H9 (cell line): Measurements from ENCODE around the gene IQUB. TPM values are rescaled to one million over a fixed set of nuclear protein-coding genes. Genes with fewer than 3 reads are reported as not detected.

Source experiments
- DNase-seq: peaks from one replicate; pipeline ENCODE4 v3.0.0-alpha.2; 2017
- H2AFZ ChIP-seq: one replicate; pipeline ENCODE4 v1.6.1; 2013; ENCODE audit warnings: mild to moderate bottlenecking, low read length, control low read depth, moderate library complexity
- H2AK5ac ChIP-seq: 2 replicates; pipeline ENCODE4 v1.6.1; 2013; ENCODE audit warnings: low read length, control low read depth, mixed read lengths; ENCODE audit not compliant: insufficient read length
- H2BK120ac ChIP-seq: one replicate; pipeline ENCODE4 v1.6.1; 2013; ENCODE audit warnings: low read depth, mild to moderate bottlenecking, low read length, control low read depth, inconsistent platforms; ENCODE audit not compliant: poor library complexity, severe bottlenecking
- H2BK12ac ChIP-seq: 2 replicates; pipeline ENCODE4 v1.6.1; 2013; ENCODE audit warnings: low read length, control low read depth, mixed read lengths, low read depth; ENCODE audit not compliant: insufficient read length
- H2BK15ac ChIP-seq: 2 replicates; pipeline ENCODE4 v1.6.1; 2013; ENCODE audit warnings: low read depth, low read length, control low read depth
- H2BK20ac ChIP-seq: one replicate; pipeline ENCODE4 v1.6.1; 2013; ENCODE audit warnings: low read depth, mild to moderate bottlenecking, low read length, control low read depth, inconsistent platforms; ENCODE audit not compliant: poor library complexity, severe bottlenecking
- H2BK5ac ChIP-seq: 2 replicates; pipeline ENCODE4 v1.6.1; 2013; ENCODE audit warnings: low read length, control low read depth, mixed read lengths; ENCODE audit not compliant: insufficient read length
- H3K14ac ChIP-seq: 2 replicates; pipeline ENCODE4 v1.6.1; 2013; ENCODE audit warnings: low read length, control low read depth; ENCODE audit not compliant: insufficient read depth
- H3K18ac ChIP-seq: 2 replicates; pipeline ENCODE4 v1.6.1; 2013; ENCODE audit warnings: low read depth, mild to moderate bottlenecking, mixed read lengths, low read length, control low read depth; ENCODE audit not compliant: insufficient read length
- H3K23ac ChIP-seq: 2 replicates; pipeline ENCODE4 v1.6.1; 2013; ENCODE audit warnings: low read length, control low read depth, mixed read lengths, low read depth; ENCODE audit not compliant: insufficient read length
- H3K23me2 ChIP-seq: 2 replicates; pipeline ENCODE4 v1.6.1; 2013; ENCODE audit warnings: low read depth, mild to moderate bottlenecking, mixed read lengths, low read length, control low read depth; ENCODE audit not compliant: insufficient read length, poor library complexity, severe bottlenecking
- H3K27ac ChIP-seq: 2 replicates; pipeline ENCODE4 v1.5.1; 2013; ENCODE audit warnings: low read length, control low read depth, mixed read lengths, low read depth; ENCODE audit not compliant: insufficient read length
- H3K27me3 ChIP-seq: 2 replicates; pipeline ENCODE4 v1.6.1; 2013; ENCODE audit warnings: low read length, control low read depth, inconsistent platforms; ENCODE audit not compliant: insufficient read depth
- H3K4ac ChIP-seq: 2 replicates; pipeline ENCODE4 v1.6.1; 2013; ENCODE audit warnings: low read depth, mild to moderate bottlenecking, control low read depth, inconsistent platforms, low read length, moderate library complexity
- H3K4me1 ChIP-seq: 2 replicates; pipeline ENCODE4 v1.6.1; 2013; ENCODE audit warnings: low read length, control low read depth, inconsistent platforms; ENCODE audit not compliant: insufficient read depth
- H3K4me2 ChIP-seq: 2 replicates; pipeline ENCODE4 v1.6.1; 2013; ENCODE audit warnings: low read length, control low read depth, mixed read lengths; ENCODE audit not compliant: insufficient read length, insufficient read depth
- H3K56ac ChIP-seq: 2 replicates; pipeline ENCODE4 v1.6.1; 2013; ENCODE audit warnings: low read depth, mild to moderate bottlenecking, mixed read lengths, low read length, control low read depth; ENCODE audit not compliant: insufficient read length
- H3K79me1 ChIP-seq: 2 replicates; pipeline ENCODE4 v1.6.1; 2013; ENCODE audit warnings: low read depth, mild to moderate bottlenecking, moderate library complexity, low read length, control low read depth, inconsistent platforms; ENCODE audit not compliant: insufficient read depth, poor library complexity, severe bottlenecking
- H3K79me2 ChIP-seq: 2 replicates; pipeline ENCODE4 v1.6.1; 2013; ENCODE audit warnings: low read length, control low read depth, inconsistent platforms; ENCODE audit not compliant: insufficient read depth
- H3K9ac ChIP-seq: 2 replicates; pipeline ENCODE4 v1.6.1; 2013; ENCODE audit warnings: low read length, control low read depth, mixed read lengths; ENCODE audit not compliant: insufficient read length; ENCODE audit errors: extremely low read depth
- H3K9me3 ChIP-seq: one replicate; pipeline ENCODE4 v1.6.1; 2013; ENCODE audit warnings: low read depth, low read length, inconsistent platforms; ENCODE audit not compliant: control insufficient read depth
- H3T11ph ChIP-seq: one replicate; pipeline ENCODE4 v1.6.1; 2013; ENCODE audit warnings: mild to moderate bottlenecking, low read length, control low read depth, inconsistent platforms
- H4K20me1 ChIP-seq: one replicate; pipeline ENCODE4 v1.6.1; 2013; ENCODE audit not compliant: control insufficient read depth, insufficient read length, insufficient read depth
- H4K5ac ChIP-seq: 2 replicates; pipeline ENCODE4 v1.6.1; 2013; ENCODE audit warnings: low read depth, mild to moderate bottlenecking, mixed read lengths, low read length, control low read depth; ENCODE audit not compliant: insufficient read length
- H4K8ac ChIP-seq: replicated peaks from 2 replicates; pipeline ENCODE4 v1.6.1; 2013; ENCODE audit warnings: low read length, control low read depth, mixed read lengths, low read depth; ENCODE audit not compliant: insufficient read length
- H4K91ac ChIP-seq: 2 replicates; pipeline ENCODE4 v1.6.1; 2013; ENCODE audit warnings: low read depth, mild to moderate bottlenecking, moderate library complexity, mixed read lengths, low read length, control low read depth; ENCODE audit not compliant: insufficient read length
- H3K27ac Mint-ChIP-seq, 3 experiments: 2 replicates in 2 of 3; 3 replicates in 1 of 3; pipeline ENCODE4 v1.8.0; 2020 to 2021; ENCODE audit warnings: mixed read lengths in 3 of 3, mild to moderate bottlenecking in 1 of 3, moderate library complexity in 1 of 3
- H3K27me3 Mint-ChIP-seq: 2 replicates; pipeline ENCODE4 v1.8.0; 2021; ENCODE audit warnings: low read depth, mild to moderate bottlenecking, moderate library complexity, mixed read lengths
- H3K36me3 Mint-ChIP-seq, 3 experiments: 2 replicates in 2 of 3; 3 replicates in 1 of 3; pipeline ENCODE4 v1.8.0; 2020 to 2021; ENCODE audit warnings: low read depth in 3 of 3, mixed read lengths in 3 of 3; ENCODE audit not compliant: insufficient read depth in 1 of 3
- H3K4me1 Mint-ChIP-seq, 2 experiments: 2 replicates each; pipeline ENCODE4 v1.8.0; 2020; ENCODE audit warnings: mixed read lengths in 2 of 2
- H3K4me3 Mint-ChIP-seq, 2 experiments: 2 replicates in 1 of 2; 3 replicates in 1 of 2; pipeline ENCODE4 v1.8.0; 2020 to 2021; ENCODE audit warnings: mild to moderate bottlenecking in 2 of 2, mixed read lengths in 2 of 2, moderate library complexity in 1 of 2
- H3K9me3 Mint-ChIP-seq, 2 experiments: 2 replicates in 1 of 2; 3 replicates in 1 of 2; pipeline ENCODE4 v1.8.0; 2020; ENCODE audit warnings: mild to moderate bottlenecking in 2 of 2, mixed read lengths in 2 of 2, moderate library complexity in 1 of 2
- WGBS: extraction: QIAGEN DNeasy Blood & Tissue Kit; methylation state at CpG from one replicate; pipeline ENCODE4 v1.1.7; 2013; ENCODE audit warnings: missing lambda C conversion rate, low lambda C conversion rate, mixed read lengths; ENCODE audit not compliant: insufficient read length; ENCODE audit errors: extremely low coverage; 5-methylcytosine and 5-hydroxymethylcytosine counted together
- total RNA-seq: library from RNA; stranded (reverse); gene quantifications from 2 replicates; pipeline ENCODE4 v1.2.1, GENCODE V29; 2021
- TF ChIP-seq, protein P1 (sequence below): fragments of 200-600 bp; sonication (generic); conservative IDR thresholded peaks from 3 replicates; pipeline ENCODE4 v1.8.0; 2021; ENCODE audit warnings: antibody characterized with exemption, mild to moderate bottlenecking

IQUB gene
- total RNA-seq, 1 experiment from 2014 or later: 0.28 TPM

DNA sequence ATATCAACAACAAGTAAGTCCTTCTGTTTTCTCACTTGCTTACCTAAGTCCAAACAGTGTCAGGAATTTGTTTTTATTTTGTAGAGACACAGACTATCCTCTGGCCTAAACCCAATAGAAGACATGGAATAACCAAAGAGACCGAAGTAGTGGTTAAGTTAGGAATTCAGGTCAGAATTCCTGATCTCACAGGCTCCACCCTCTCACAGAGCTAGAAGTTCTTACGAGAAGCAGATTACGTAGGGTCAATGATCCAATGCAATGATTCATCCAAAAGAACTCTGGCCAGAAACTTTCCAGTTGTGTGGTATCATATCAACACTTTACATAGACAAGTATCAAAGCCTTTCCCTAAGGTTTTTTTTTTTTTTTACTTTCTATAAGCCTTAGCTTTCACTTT is 73.8 kb downstream of the IQUB start:
- Histone ChIP-seq H3K4ac (no peak overlapping the region), H2AFZ (no peak overlapping the region), H3K79me1 (no peaks in the 10 kb centered on the region), H3T11ph (no peak overlapping the region), H3K9me3 (no peaks in the 10 kb centered on the region), H4K91ac (no peak overlapping the region), H3K4me1 (no peaks in the 10 kb centered on the region), H4K8ac (no peak overlapping the region), H2BK20ac (no peak overlapping the region), H3K56ac (no peak overlapping the region), H4K20me1 (no peaks in the 10 kb centered on the region), H2BK12ac (no peak overlapping the region), H3K27ac (no peak overlapping the region), H3K23ac (no peak overlapping the region), H4K5ac (no peak overlapping the region), H3K14ac (no peak overlapping the region), H3K18ac (no peak overlapping the region), H2AK5ac (no peak overlapping the region), H3K4me2 (no peak overlapping the region), H2BK15ac (no peak overlapping the region), H2BK5ac (no peak overlapping the region), H2BK120ac (no peak overlapping the region), H3K79me2 (no peaks in the 10 kb centered on the region), H3K9ac (no peak overlapping the region), H3K27me3 (no peaks in the 10 kb centered on the region), H3K23me2 (no peaks in the 10 kb centered on the region)
- Mint-ChIP-seq H3K36me3 (no peaks in the 10 kb centered on the region), H3K27ac (no peak overlapping the region), H3K4me1 (no peaks in the 10 kb centered on the region), H3K27me3 (no peaks in the 10 kb centered on the region), H3K9me3 (no peaks in the 10 kb centered on the region), H3K4me3 (no peak overlapping the region)
- WGBS: no CpG with 5 or more reads among the region's 3 CpGs
- no peak for DNase-seq
- TF ChIP-seq, protein P1, sequence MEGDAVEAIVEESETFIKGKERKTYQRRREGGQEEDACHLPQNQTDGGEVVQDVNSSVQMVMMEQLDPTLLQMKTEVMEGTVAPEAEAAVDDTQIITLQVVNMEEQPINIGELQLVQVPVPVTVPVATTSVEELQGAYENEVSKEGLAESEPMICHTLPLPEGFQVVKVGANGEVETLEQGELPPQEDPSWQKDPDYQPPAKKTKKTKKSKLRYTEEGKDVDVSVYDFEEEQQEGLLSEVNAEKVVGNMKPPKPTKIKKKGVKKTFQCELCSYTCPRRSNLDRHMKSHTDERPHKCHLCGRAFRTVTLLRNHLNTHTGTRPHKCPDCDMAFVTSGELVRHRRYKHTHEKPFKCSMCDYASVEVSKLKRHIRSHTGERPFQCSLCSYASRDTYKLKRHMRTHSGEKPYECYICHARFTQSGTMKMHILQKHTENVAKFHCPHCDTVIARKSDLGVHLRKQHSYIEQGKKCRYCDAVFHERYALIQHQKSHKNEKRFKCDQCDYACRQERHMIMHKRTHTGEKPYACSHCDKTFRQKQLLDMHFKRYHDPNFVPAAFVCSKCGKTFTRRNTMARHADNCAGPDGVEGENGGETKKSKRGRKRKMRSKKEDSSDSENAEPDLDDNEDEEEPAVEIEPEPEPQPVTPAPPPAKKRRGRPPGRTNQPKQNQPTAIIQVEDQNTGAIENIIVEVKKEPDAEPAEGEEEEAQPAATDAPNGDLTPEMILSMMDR: no peak
